DND-41 (cell line): ENCODE results near the gene PAM.

ENCODE experiments used
- EZH2 ChIP-seq: IDR thresholded peaks from 3 replicates; pipeline ENCODE4 v1.6.1; 2012; ENCODE audit warnings: borderline replicate concordance, low read depth, mild to moderate bottlenecking, moderate library complexity, low read length, inconsistent platforms; ENCODE audit not compliant: severe bottlenecking
- TF ChIP-seq, protein P1 (sequence below): IDR thresholded peaks from 2 replicates; pipeline ENCODE4 v1.5.1; 2012; ENCODE audit warnings: borderline replicate concordance, low read length, moderate library complexity, mild to moderate bottlenecking; ENCODE audit not compliant: poor library complexity, severe bottlenecking; ENCODE audit errors: extremely low read depth

GRCh38 chr5:102889033-102889432, 133.9 kb downstream of the PAM start:
- TF ChIP-seq, protein P1, sequence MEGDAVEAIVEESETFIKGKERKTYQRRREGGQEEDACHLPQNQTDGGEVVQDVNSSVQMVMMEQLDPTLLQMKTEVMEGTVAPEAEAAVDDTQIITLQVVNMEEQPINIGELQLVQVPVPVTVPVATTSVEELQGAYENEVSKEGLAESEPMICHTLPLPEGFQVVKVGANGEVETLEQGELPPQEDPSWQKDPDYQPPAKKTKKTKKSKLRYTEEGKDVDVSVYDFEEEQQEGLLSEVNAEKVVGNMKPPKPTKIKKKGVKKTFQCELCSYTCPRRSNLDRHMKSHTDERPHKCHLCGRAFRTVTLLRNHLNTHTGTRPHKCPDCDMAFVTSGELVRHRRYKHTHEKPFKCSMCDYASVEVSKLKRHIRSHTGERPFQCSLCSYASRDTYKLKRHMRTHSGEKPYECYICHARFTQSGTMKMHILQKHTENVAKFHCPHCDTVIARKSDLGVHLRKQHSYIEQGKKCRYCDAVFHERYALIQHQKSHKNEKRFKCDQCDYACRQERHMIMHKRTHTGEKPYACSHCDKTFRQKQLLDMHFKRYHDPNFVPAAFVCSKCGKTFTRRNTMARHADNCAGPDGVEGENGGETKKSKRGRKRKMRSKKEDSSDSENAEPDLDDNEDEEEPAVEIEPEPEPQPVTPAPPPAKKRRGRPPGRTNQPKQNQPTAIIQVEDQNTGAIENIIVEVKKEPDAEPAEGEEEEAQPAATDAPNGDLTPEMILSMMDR: no peak
- TF ChIP-seq EZH2: no peak
